Suprapubic skin (tissue), 3 donors: ENCODE data around the gene PLOD1.

Experiments
- POLR2AphosphoS5 ChIP-seq, 3 donors: sonication (generic); formaldehyde crosslinking; IDR thresholded peaks; one replicate each; pipeline ENCODE4 v1.6.1; 2017; ENCODE audit warnings: antibody characterized with exemption in 3 of 3
- TF ChIP-seq, protein P1 (sequence below), 2 donors: fragments of 200-600 bp in 1 of 2; fragments of 450-650 bp in 1 of 2; sonication (generic) in 1 of 2; IDR thresholded peaks; one replicate each; pipeline ENCODE4 v1.5.1; 2016 to 2019; ENCODE audit warnings: antibody characterized with exemption in 2 of 2, mild to moderate bottlenecking in 1 of 2, moderate library complexity in 1 of 2

- TF ChIP-seq, protein P1, sequence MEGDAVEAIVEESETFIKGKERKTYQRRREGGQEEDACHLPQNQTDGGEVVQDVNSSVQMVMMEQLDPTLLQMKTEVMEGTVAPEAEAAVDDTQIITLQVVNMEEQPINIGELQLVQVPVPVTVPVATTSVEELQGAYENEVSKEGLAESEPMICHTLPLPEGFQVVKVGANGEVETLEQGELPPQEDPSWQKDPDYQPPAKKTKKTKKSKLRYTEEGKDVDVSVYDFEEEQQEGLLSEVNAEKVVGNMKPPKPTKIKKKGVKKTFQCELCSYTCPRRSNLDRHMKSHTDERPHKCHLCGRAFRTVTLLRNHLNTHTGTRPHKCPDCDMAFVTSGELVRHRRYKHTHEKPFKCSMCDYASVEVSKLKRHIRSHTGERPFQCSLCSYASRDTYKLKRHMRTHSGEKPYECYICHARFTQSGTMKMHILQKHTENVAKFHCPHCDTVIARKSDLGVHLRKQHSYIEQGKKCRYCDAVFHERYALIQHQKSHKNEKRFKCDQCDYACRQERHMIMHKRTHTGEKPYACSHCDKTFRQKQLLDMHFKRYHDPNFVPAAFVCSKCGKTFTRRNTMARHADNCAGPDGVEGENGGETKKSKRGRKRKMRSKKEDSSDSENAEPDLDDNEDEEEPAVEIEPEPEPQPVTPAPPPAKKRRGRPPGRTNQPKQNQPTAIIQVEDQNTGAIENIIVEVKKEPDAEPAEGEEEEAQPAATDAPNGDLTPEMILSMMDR (IDR thresholded peaks at IDR 0.05), result no peak
- TF ChIP-seq POLR2AphosphoS5 (IDR thresholded peaks at IDR 0.05), result peak; percentile 95 to 98 (median 97)
These were observed 26.3 kb upstream of the PLOD1 start for GRCh38 chr1:11908095-11908675.
